Iris pigment epithelial cell (primary cell): ENCODE measurements around the gene DKKL1.
"Not testable (repeated sequence)": the region's sequence is repeated elsewhere in the genome, so short reads cannot be mapped to it uniquely, and the experiment has no call there.

Experiments
- DNase-seq: peaks from one replicate; pipeline ENCODE4 v3.0.0-alpha.2; 2011; ENCODE audit warnings: low read depth

DKKL1 gene

GRCh38 chr19:49362048-49362928, 1.4 kb upstream of the DKKL1 start, which contains the start of gene TEAD2:
TSS of gene TEAD2 (minus strand) at chr19:49362416. CDS start at chr19:49360075, 2,341 bp downstream.
- peak; percentile 34 for DNase-seq

- peak; percentile 34 for DNase-seq
Measured at GRCh38 chr19:49362929-49363267, 779 bp upstream of the DKKL1 start.

- no peak for DNase-seq
Measured at GRCh38 chr19:49364083-49364737, 533 bp downstream of the DKKL1 start.

- DNase-seq = no peak
Measured at GRCh38 chr19:49366110-49366509, 2.4 kb downstream of the DKKL1 start.

- DNase-seq = no peak
Measured at GRCh38 chr19:49368711-49369358, 5.2 kb downstream of the DKKL1 start.

GRCh38 chr19:49371184-49371583, 7.5 kb downstream of the DKKL1 start:
- no peak for DNase-seq

- not testable (repeated sequence) for DNase-seq
Measured at GRCh38 chr19:49373174-49373573, 9.5 kb downstream of the DKKL1 start.

- DNase-seq = no peak
Measured at GRCh38 chr19:49374665-49375434, 11.2 kb downstream of the DKKL1 start.

GRCh38 chr19:49378512-49378911, 14.8 kb downstream of the DKKL1 start:
- no peak for DNase-seq

- DNase-seq = no peak
Measured at GRCh38 chr19:49380391-49380790, 16.7 kb downstream of the DKKL1 start.

GRCh38 chr19:49382639-49383038, 19.0 kb downstream of the DKKL1 start:
- no peak for DNase-seq

GRCh38 chr19:49383599-49383998, 19.9 kb downstream of the DKKL1 start:
- DNase-seq = no peak

GRCh38 chr19:49387936-49388372, 24.3 kb downstream of the DKKL1 start, which contains the start of gene KASH5:
TSS of gene KASH5 (plus strand) at chr19:49388249. CDS start at chr19:49390884, 2,635 bp downstream.
- DNase-seq = peak; percentile 29

GRCh38 chr19:49389406-49389805, 25.7 kb downstream of the DKKL1 start:
- no peak for DNase-seq

- DNase-seq = no peak
Measured at GRCh38 chr19:49390131-49390928, 26.7 kb downstream of the DKKL1 start.

GRCh38 chr19:49390929-49391359, 27.3 kb downstream of the DKKL1 start:
- DNase-seq = no peak

- DNase-seq = peak; percentile 62
Measured at GRCh38 chr19:49391581-49392399, 28.1 kb downstream of the DKKL1 start.

GRCh38 chr19:49393881-49394280, 30.2 kb downstream of the DKKL1 start:
- no peak for DNase-seq

GRCh38 chr19:49395581-49396407, 32.1 kb downstream of the DKKL1 start:
- DNase-seq = no peak
